Spleen (tissue), 11 donors: Measurements from ENCODE around the gene KCNJ4. TPM values are rescaled to one million over a fixed set of nuclear protein-coding genes. Genes with fewer than 3 reads are reported as not detected.

Experiments used
- DNase-seq: peaks from one replicate; pipeline ENCODE4 v3.0.0-alpha.2; 2020
- H3K27ac ChIP-seq, 8 donors: fragments of 200-600 bp; sonication (generic) in 7 of 8; 1 replicate in 4 of 8; 2 replicates in 4 of 8; pipeline versions ENCODE4 v1.5.0 to v1.8.0; 2016 to 2021; ENCODE audit warnings: inconsistent platforms in 4 of 8, mild to moderate bottlenecking in 4 of 8, moderate library complexity in 1 of 8
- H3K27me3 ChIP-seq, 7 donors: fragments of 200-600 bp; sonication (generic) in 6 of 7; replicated peaks in 1 of 7; 1 replicate in 4 of 7; 2 replicates in 3 of 7; pipeline versions ENCODE4 v1.5.0 to v1.8.0; 2016 to 2021; ENCODE audit warnings: inconsistent platforms in 3 of 7, mild to moderate bottlenecking in 1 of 7
- H3K36me3 ChIP-seq, 6 donors: fragments of 200-600 bp; sonication (generic) in 5 of 6; 1 replicate in 4 of 6; 2 replicates in 2 of 6; pipeline versions ENCODE4 v1.5.0 to v1.8.0; 2016 to 2021; ENCODE audit warnings: inconsistent platforms in 2 of 6
- H3K4me1 ChIP-seq, 6 donors: fragments of 200-600 bp; sonication (generic) in 5 of 6; 1 replicate in 3 of 6; 2 replicates in 3 of 6; pipeline versions ENCODE4 v1.5.0 to v1.8.0; 2016 to 2021; ENCODE audit warnings: inconsistent platforms in 3 of 6
- H3K4me3 ChIP-seq, 8 donors: fragments of 200-600 bp; sonication (generic) in 7 of 8; 1 replicate in 4 of 8; 2 replicates in 4 of 8; pipeline versions ENCODE4 v1.5.0 to v1.8.0; 2016 to 2021; ENCODE audit warnings: inconsistent platforms in 4 of 8, mild to moderate bottlenecking in 4 of 8, moderate library complexity in 2 of 8
- H3K9me3 ChIP-seq, 8 donors: fragments of 200-600 bp; sonication (generic) in 7 of 8; 1 replicate in 4 of 8; 2 replicates in 4 of 8; pipeline versions ENCODE4 v1.5.0 to v1.8.0; 2016 to 2021; ENCODE audit warnings: inconsistent platforms in 4 of 8
- CTCF ChIP-seq, 11 experiments: fragments of 200-600 bp in 7 of 11; fragments of 450-650 bp in 4 of 11; sonication (generic) in 4 of 11; IDR thresholded peaks in 8 of 11; conservative IDR thresholded peaks in 3 of 11; 1 replicate in 7 of 11; 2 replicates in 4 of 11; pipeline versions ENCODE4 v1.4.0 to v1.8.0; 2016 to 2021; ENCODE audit warnings: antibody characterized with exemption in 11 of 11, inconsistent platforms in 4 of 11, mild to moderate bottlenecking in 1 of 11
- POLR2A ChIP-seq, 3 donors: fragments of 450-650 bp; IDR thresholded peaks; one replicate each; pipeline ENCODE4 v1.5.1; 2017; ENCODE audit warnings: antibody characterized with exemption in 3 of 3, mild to moderate bottlenecking in 1 of 3
- POLR2AphosphoS5 ChIP-seq, 3 donors: sonication (generic); formaldehyde crosslinking; IDR thresholded peaks; one replicate each; pipeline ENCODE4 v1.5.1; 2017; ENCODE audit warnings: antibody characterized with exemption in 3 of 3
- WGBS, 5 donors: extraction: QIAGEN DNeasy Blood & Tissue Kit in 3 of 5; methylation state at CpG; one replicate each; pipeline versions ENCODE4 v1.1.5 to v1.1.7; 2013 to 2018; 5-methylcytosine and 5-hydroxymethylcytosine counted together
- intact Hi-C: fragments of 100-400 bp; cut with DNase I; formaldehyde crosslinking; loops from one replicate; pipeline ENCODE4 v1.15.0; 2023; ENCODE audit warnings: low total_unique reads
- polyA plus RNA-seq, 3 donors: library from polyadenylated mRNA; stranded (reverse); fragments of 200-250 nt; gene quantifications; one replicate each; pipeline ENCODE4 v1.2.1, GENCODE V29; 2013
- total RNA-seq, 7 donors: library from RNA; depleted of rRNA in 3 of 7; stranded (reverse); fragments of >200 nt in 3 of 7; fragmentation: NEBNext Ultra II Directional in 4 of 7; extraction: Animal tissue kit (Norgen Biotek cat#: 25700) in 4 of 7; gene quantifications; one replicate each; pipeline versions ENCODE4 v1.1.0 to v1.2.1, GENCODE V29; 2016 to 2021
- donor health status: healthy with polysubstance abuse.
- donor health status: DM: no; HTN: no; CAD: no; lungs with moderate emphysema.
- donor health status: DM: no; HTN: no; CAD: no.
- donor health status: Bipolar disorder and iron deficiency.
- donor health status: healthy.
- donor health status: DM: no; HTN: no; CAD: no.
- donor health status: DM: yes; HTN: yes; CAD: no.

Gene KCNJ4
- total and polyA plus RNA-seq, 10 donors: not detected

- peaks cover 0 to 9% (median 0%) of the 10 kb centered on the region in 7 donors for H3K27me3 ChIP-seq
- H3K4me1 ChIP-seq: no peaks in the 10 kb centered on the region
- DNase-seq: no peak
- intact Hi-C loops: no loop called here
- H3K27ac ChIP-seq: no peak overlapping the region
- no peak for TF ChIP-seq CTCF (IDR thresholded peaks at IDR 0.05 in 8 of 11, conservative IDR thresholded peaks at IDR 0.05 in 3 of 11)
- no peak for TF ChIP-seq POLR2A (IDR thresholded peaks at IDR 0.05)
- no peak for TF ChIP-seq POLR2AphosphoS5 (IDR thresholded peaks at IDR 0.05)
- no peaks in the 10 kb centered on the region for H3K9me3 ChIP-seq
- 85 to 89% (median 88%) methylated on average over 10 to 12 of the region's 12 CpGs for WGBS, 5 donors
- no peaks in the 10 kb centered on the region for H3K36me3 ChIP-seq
- H3K4me3 ChIP-seq: no peak overlapping the region
Observed at GRCh38 chr22:38431266-38432010, 23.6 kb downstream of the KCNJ4 start.

GRCh38 chr22:38429499-38430068, 25.4 kb downstream of the KCNJ4 start:
- 71 to 78% (median 75%) methylated on average over 14 to 16 of the region's 16 CpGs for WGBS, 5 donors
- H3K27me3 ChIP-seq: peaks cover 0 to 9% (median 0%) of the 10 kb centered on the region in 7 donors
- intact Hi-C loops: no loop called here
- DNase-seq: no peak
- no peaks in the 10 kb centered on the region for H3K9me3 ChIP-seq
- TF ChIP-seq POLR2AphosphoS5 (IDR thresholded peaks at IDR 0.05) (no peak), CTCF (IDR thresholded peaks at IDR 0.05 in 8 of 11, conservative IDR thresholded peaks at IDR 0.05 in 3 of 11) (no peak), POLR2A (IDR thresholded peaks at IDR 0.05) (no peak)
- no peaks in the 10 kb centered on the region for H3K4me1 ChIP-seq
- H3K27ac ChIP-seq: no peak overlapping the region
- no peaks in the 10 kb centered on the region for H3K36me3 ChIP-seq
- H3K4me3 ChIP-seq: no peak overlapping the region

GRCh38 chr22:38428714-38429113, 26.3 kb downstream of the KCNJ4 start:
- 68 to 90% (median 78%) methylated on average over 2 of the region's 2 CpGs for WGBS, 5 donors

More at GRCh38 chr22:38428714-38429113, 26.3 kb downstream of the KCNJ4 start:
- H3K9me3 ChIP-seq: no peaks in the 10 kb centered on the region
- intact Hi-C loops: no loop called here
- DNase-seq: no peak
- H3K36me3 ChIP-seq: no peaks in the 10 kb centered on the region
- no peaks in the 10 kb centered on the region for H3K4me1 ChIP-seq
- H3K27me3 ChIP-seq: peaks cover 0 to 5% (median 0%) of the 10 kb centered on the region in 7 donors
- H3K27ac ChIP-seq: no peak overlapping the region
- H3K4me3 ChIP-seq: no peak overlapping the region
- TF ChIP-seq POLR2A (IDR thresholded peaks at IDR 0.05) (no peak), CTCF (IDR thresholded peaks at IDR 0.05 in 8 of 11, conservative IDR thresholded peaks at IDR 0.05 in 3 of 11) (no peak), POLR2AphosphoS5 (IDR thresholded peaks at IDR 0.05) (no peak)
